ENCODE data around the gene NPR1.
"Not testable (repeated sequence)": the region's sequence is repeated elsewhere in the genome, so short reads cannot be mapped to it uniquely, and the experiment has no call there.

NPR1 gene

GRCh38 chr1:153723687-153724086, 45.2 kb downstream of the NPR1 start:
- H3K4me3 ChIP-seq (ENCODE audit: low read depth, low read length): no peak overlapping the region
- TF ChIP-seq, protein P1, sequence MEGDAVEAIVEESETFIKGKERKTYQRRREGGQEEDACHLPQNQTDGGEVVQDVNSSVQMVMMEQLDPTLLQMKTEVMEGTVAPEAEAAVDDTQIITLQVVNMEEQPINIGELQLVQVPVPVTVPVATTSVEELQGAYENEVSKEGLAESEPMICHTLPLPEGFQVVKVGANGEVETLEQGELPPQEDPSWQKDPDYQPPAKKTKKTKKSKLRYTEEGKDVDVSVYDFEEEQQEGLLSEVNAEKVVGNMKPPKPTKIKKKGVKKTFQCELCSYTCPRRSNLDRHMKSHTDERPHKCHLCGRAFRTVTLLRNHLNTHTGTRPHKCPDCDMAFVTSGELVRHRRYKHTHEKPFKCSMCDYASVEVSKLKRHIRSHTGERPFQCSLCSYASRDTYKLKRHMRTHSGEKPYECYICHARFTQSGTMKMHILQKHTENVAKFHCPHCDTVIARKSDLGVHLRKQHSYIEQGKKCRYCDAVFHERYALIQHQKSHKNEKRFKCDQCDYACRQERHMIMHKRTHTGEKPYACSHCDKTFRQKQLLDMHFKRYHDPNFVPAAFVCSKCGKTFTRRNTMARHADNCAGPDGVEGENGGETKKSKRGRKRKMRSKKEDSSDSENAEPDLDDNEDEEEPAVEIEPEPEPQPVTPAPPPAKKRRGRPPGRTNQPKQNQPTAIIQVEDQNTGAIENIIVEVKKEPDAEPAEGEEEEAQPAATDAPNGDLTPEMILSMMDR (IDR thresholded peaks at IDR 0.05; ENCODE audit: control insufficient read depth, extremely low read depth, insufficient read depth): no peak
- DNase-seq (ENCODE audit: low read depth): no peak

- not testable (repeated sequence) for DNase-seq (ENCODE audit: low read depth); H3K4me3 ChIP-seq (ENCODE audit: low read depth, low read length)
Observed at GRCh38 chr1:153724634-153725033, 46.1 kb downstream of the NPR1 start.

- peak within 1 kb of the TSS; percentile 100 for H3K4me3 ChIP-seq (ENCODE audit: low read depth, low read length)
Observed at GRCh38 chr1:153727463-153728304, 49.2 kb downstream of the NPR1 start, which contains the start of gene INTS3. TSS of gene INTS3 (plus strand) at chr1:153728050. CDS start at chr1:153728635, 585 bp downstream.

DNA sequence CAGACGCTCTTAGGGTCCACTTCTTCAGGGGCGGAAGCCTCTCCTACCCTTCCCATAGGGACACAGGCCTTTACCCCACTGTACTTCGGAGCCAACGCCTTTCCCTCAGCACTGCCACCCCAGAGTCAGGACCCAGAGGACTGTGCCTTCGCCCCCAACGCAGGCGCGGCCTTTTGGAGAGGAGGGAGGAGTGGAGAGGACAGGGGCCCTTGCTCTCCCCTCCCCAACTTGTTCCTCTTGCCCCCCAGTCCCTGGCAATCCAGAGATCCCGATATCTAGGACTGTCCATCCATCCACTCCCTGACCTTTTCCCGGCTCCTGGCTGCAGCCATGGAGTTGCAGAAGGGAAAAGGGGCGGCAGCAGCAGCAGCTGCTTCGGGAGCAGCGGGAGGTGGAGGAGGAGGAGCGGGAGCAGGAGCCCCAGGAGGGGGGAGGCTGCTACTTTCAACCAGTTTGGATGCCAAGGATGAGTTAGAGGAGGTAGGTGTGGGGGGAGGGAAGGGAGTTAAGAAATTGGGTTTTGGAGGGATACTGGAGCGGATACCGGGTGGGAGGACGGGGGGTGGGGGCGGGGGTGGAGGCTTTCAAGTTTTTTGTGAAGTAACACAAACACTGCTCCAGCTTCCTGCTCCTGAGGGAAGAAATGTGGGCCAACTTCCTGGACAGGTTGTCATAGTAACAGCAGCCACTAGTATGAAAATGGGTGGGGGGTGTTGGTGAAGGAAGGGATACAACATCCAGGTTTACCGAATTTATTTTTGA, 50.0 kb downstream of the NPR1 start:
- DNase-seq (ENCODE audit: low read depth): no peak
- peak overlapping the region; percentile 100 for H3K4me3 ChIP-seq (ENCODE audit: low read depth, low read length)
- TF ChIP-seq, protein P1 (IDR thresholded peaks at IDR 0.05; ENCODE audit: control insufficient read depth, extremely low read depth, insufficient read depth): no peak

More at GRCh38 chr1:153727463-153728304, 49.2 kb downstream of the NPR1 start, which contains the start of gene INTS3:
- DNase-seq (ENCODE audit: low read depth): peak; percentile 100
- TF ChIP-seq, protein P1 (IDR thresholded peaks at IDR 0.05; ENCODE audit: control insufficient read depth, extremely low read depth, insufficient read depth): no peak

DNA sequence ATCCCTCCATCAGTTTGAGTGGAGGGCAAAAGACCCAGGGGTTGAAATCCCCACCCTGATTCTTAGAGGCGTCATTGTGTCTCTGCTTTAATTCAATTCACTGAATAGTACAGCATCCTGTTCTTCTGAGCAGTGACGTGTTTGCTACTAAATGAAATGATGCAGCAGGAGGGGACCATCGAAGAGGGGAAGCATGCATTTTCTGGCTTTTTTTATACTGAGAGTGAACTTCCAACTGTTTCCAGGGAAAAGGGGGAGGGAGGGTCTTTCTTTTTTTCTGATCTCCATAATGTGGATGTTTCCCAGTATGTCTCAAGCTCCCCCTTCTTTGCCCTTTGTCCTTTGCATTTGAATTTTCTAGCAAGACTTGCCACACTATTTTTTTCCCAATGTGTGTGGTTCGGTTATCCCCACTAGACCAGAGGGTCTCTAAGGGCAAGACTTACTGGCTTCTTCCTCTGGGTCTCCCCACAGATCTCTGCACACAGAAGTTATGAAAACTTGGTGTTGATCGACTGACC, 52.0 kb downstream of the NPR1 start:
- DNase-seq (ENCODE audit: low read depth): no peak
- H3K4me3 ChIP-seq (ENCODE audit: low read depth, low read length): no peak overlapping the region
- TF ChIP-seq, protein P1 (IDR thresholded peaks at IDR 0.05; ENCODE audit: control insufficient read depth, extremely low read depth, insufficient read depth): no peak

GRCh38 chr1:153733970-153734369, 55.5 kb downstream of the NPR1 start:
- peak; percentile 8 for DNase-seq (ENCODE audit: low read depth)
- H3K4me3 ChIP-seq (ENCODE audit: low read depth, low read length): no peak overlapping the region
- TF ChIP-seq, protein P1 (IDR thresholded peaks at IDR 0.05; ENCODE audit: control insufficient read depth, extremely low read depth, insufficient read depth): no peak
